ENCODE data around the gene TMEM255B. TPM values are rescaled to one million over a fixed set of nuclear protein-coding genes. Genes with fewer than 3 reads are reported as not detected.

TMEM255B gene
- polyA plus RNA-seq, 1 donor (not counting 4 experiments of a cell fraction or from before 2014, with no cell fraction given), result 7.6 TPM

DNA sequence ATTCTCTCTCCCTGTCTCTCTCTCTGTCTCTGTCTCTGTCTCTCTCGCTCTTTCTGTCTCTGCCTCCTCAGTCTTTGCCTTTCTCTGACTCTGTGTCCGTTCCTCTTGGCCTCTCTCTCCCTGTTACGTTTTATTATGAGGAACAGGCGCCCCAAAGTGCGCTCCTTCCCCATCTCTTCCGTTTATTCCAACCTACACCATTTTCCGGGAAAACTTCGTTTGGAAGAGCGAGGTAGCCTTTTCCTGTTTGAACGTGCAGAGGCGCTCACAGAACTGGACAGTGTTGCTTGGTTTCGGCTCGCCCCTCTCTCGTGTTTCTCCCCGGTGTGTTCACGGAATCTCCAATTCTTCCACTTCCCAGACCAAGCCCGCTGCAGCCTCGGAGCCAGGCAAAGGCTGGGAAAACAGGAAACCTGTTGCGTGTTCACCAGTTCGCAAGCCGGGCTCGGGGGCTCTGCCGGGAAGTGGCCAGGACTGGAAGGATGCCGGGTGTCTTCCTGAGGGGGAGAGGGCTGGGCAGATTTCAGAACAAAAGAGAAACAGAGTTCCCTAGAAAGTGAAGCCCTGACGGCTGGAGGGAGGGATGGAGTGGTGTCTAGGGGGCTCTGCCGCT lies 605 bp downstream of the TMEM255B start:
- Histone ChIP-seq H3K4me2 (ENCODE audit: control insufficient read depth, extremely low read depth, insufficient read depth, low read depth, low read length) (peak overlapping the region; percentile 100), H2AFZ (ENCODE audit: control insufficient read depth, low read length) (peak overlapping the region; percentile 94), H3K4me1 (ENCODE audit: control insufficient read depth, extremely low read depth, insufficient read depth, low read length) (peaks cover 12% of the 10 kb centered on the region), H3K27me3 (ENCODE audit: control insufficient read depth, extremely low read depth, insufficient read depth, low read length) (peaks cover 45% of the 10 kb centered on the region), H3K4me3 (ENCODE audit: control insufficient read depth in 2 of 3, extremely low read depth in 1 of 3, insufficient read depth in 2 of 3, low read depth in 1 of 3, low read length in 3 of 3) (peak overlapping the region; percentile 60 to 83 (median 76)), H3K36me3 (ENCODE audit: control insufficient read depth in 2 of 2, extremely low read depth in 1 of 2, insufficient read depth in 2 of 2, low read length in 2 of 2) (no peaks in the 10 kb centered on the region), H3K79me2 (ENCODE audit: control insufficient read depth, insufficient read depth, low read length) (no peaks in the 10 kb centered on the region), H3K9ac (ENCODE audit: control insufficient read depth, extremely low read depth, insufficient read depth, low read length) (peak overlapping the region; percentile 29), H4K20me1 (ENCODE audit: control insufficient read depth, extremely low read depth, insufficient read depth, low read length) (no peaks in the 10 kb centered on the region), H3K27ac (ENCODE audit: control insufficient read depth, insufficient read depth, low read length) (no peak overlapping the region), H3K9me1 (ENCODE audit: control insufficient read depth, extremely low read depth, insufficient read depth, low read length) (no peaks in the 10 kb centered on the region), H3K9me3 (ENCODE audit: control insufficient read depth, low read depth, low read length) (no peaks in the 10 kb centered on the region)
- FAIRE-seq (no peak), DNase-seq (ENCODE audit: low read depth, low spot score) (no peak)
- peak; percentile 64 for TF ChIP-seq EZH2 (IDR thresholded peaks at IDR 0.05; ENCODE audit: low read length)
- TF ChIP-seq, protein P1, sequence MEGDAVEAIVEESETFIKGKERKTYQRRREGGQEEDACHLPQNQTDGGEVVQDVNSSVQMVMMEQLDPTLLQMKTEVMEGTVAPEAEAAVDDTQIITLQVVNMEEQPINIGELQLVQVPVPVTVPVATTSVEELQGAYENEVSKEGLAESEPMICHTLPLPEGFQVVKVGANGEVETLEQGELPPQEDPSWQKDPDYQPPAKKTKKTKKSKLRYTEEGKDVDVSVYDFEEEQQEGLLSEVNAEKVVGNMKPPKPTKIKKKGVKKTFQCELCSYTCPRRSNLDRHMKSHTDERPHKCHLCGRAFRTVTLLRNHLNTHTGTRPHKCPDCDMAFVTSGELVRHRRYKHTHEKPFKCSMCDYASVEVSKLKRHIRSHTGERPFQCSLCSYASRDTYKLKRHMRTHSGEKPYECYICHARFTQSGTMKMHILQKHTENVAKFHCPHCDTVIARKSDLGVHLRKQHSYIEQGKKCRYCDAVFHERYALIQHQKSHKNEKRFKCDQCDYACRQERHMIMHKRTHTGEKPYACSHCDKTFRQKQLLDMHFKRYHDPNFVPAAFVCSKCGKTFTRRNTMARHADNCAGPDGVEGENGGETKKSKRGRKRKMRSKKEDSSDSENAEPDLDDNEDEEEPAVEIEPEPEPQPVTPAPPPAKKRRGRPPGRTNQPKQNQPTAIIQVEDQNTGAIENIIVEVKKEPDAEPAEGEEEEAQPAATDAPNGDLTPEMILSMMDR (optimal IDR thresholded peaks at IDR 0.05 in 1 of 3, IDR thresholded peaks at IDR 0.05 in 1 of 3, conservative IDR thresholded peaks at IDR 0.05 in 1 of 3; ENCODE audit: extremely low read depth in 1 of 3, insufficient read depth in 2 of 3, low read length in 3 of 3), result no peak
- dilution Hi-C loops (cut with MboI; ENCODE audit: extremely low pct_ligation_motif_present, low sequenced_read_pairs), result no loop called here

GRCh38 chr13:113761136-113761535 lies 2.1 kb downstream of the TMEM255B start:
- dilution Hi-C loops (cut with MboI; ENCODE audit: extremely low pct_ligation_motif_present, low sequenced_read_pairs), result no loop called here
- Histone ChIP-seq H3K4me2 (ENCODE audit: control insufficient read depth, extremely low read depth, insufficient read depth, low read depth, low read length) (no peak overlapping the region), H3K9me1 (ENCODE audit: control insufficient read depth, extremely low read depth, insufficient read depth, low read length) (no peaks in the 10 kb centered on the region), H3K9ac (ENCODE audit: control insufficient read depth, extremely low read depth, insufficient read depth, low read length) (no peak overlapping the region), H3K36me3 (ENCODE audit: control insufficient read depth in 2 of 2, extremely low read depth in 1 of 2, insufficient read depth in 2 of 2, low read length in 2 of 2) (no peaks in the 10 kb centered on the region), H3K27ac (ENCODE audit: control insufficient read depth, insufficient read depth, low read length) (no peak overlapping the region), H3K27me3 (ENCODE audit: control insufficient read depth, extremely low read depth, insufficient read depth, low read length) (peaks cover 40% of the 10 kb centered on the region), H3K9me3 (ENCODE audit: control insufficient read depth, low read depth, low read length) (no peaks in the 10 kb centered on the region), H4K20me1 (ENCODE audit: control insufficient read depth, extremely low read depth, insufficient read depth, low read length) (no peaks in the 10 kb centered on the region), H3K4me1 (ENCODE audit: control insufficient read depth, extremely low read depth, insufficient read depth, low read length) (peaks cover 12% of the 10 kb centered on the region), H3K79me2 (ENCODE audit: control insufficient read depth, insufficient read depth, low read length) (no peaks in the 10 kb centered on the region), H3K4me3 (ENCODE audit: control insufficient read depth in 2 of 3, extremely low read depth in 1 of 3, insufficient read depth in 2 of 3, low read depth in 1 of 3, low read length in 3 of 3) (no peak overlapping the region), H2AFZ (ENCODE audit: control insufficient read depth, low read length) (no peak overlapping the region)
- DNase-seq (ENCODE audit: low read depth, low spot score) (no peak), FAIRE-seq (no peak)
- TF ChIP-seq, protein P1 (optimal IDR thresholded peaks at IDR 0.05 in 1 of 3, IDR thresholded peaks at IDR 0.05 in 1 of 3, conservative IDR thresholded peaks at IDR 0.05 in 1 of 3; ENCODE audit: extremely low read depth in 1 of 3, insufficient read depth in 2 of 3, low read length in 3 of 3), result no peak
- no peak for TF ChIP-seq EZH2 (IDR thresholded peaks at IDR 0.05; ENCODE audit: low read length)
